GM21447 (cell line): ENCODE data around the gene MPP7.

Source experiments
- ATAC-seq: cut with Tn5 transposase; IDR thresholded peaks from one replicate; pipeline ENCODE4 v1.9.1; 2021; ENCODE audit not compliant: unreplicated experiment

MPP7 gene

DNA sequence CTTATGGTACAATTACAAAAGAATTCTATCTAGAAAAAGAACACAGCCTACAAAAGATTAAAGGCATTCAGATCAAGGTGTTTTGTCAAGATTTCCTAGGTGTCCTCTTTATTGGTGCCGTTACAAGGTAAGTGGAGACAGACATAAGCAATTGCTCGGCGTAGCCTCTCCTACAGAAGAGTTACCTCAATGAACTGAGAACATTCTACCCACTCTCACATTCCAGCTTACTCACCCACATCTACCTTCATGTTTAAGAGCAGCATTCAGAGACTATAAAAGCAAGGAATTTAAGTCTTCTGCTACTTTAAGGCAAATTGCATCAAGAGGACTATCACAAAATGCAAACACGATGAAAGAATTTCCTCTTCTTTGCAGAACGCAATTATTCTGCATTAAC is 29.5 kb downstream of the MPP7 start:
- ATAC-seq, result no peak

DNA sequence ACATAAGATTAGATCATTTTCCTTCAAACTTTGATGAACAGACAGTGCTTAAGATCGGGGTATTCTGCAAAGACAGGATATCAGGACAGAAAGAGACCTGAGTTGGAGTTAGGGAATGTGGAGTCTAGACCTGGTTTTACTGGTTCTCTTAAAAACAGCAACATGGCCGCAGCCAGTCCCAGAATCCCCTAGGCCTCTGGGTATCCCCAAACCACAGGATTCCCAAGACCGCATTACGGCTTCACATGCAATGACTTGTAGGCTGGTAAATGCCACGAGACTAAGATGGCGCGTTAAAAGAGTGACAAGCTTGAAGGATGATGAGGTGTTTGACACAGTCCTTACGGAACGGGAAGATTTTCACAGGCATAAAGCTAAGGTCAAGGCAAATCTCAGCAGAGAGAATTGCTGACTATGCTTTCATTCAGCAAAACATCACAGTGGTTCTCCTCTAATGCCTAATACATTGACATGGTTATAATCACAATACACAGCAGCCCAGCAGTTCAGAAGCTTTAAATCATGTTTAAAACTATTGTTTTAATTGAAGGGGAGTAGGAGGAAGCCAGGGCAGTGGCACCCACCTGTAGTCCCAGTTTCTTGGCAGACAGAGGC is 32.9 kb downstream of the MPP7 start:
- ATAC-seq, result no peak

DNA sequence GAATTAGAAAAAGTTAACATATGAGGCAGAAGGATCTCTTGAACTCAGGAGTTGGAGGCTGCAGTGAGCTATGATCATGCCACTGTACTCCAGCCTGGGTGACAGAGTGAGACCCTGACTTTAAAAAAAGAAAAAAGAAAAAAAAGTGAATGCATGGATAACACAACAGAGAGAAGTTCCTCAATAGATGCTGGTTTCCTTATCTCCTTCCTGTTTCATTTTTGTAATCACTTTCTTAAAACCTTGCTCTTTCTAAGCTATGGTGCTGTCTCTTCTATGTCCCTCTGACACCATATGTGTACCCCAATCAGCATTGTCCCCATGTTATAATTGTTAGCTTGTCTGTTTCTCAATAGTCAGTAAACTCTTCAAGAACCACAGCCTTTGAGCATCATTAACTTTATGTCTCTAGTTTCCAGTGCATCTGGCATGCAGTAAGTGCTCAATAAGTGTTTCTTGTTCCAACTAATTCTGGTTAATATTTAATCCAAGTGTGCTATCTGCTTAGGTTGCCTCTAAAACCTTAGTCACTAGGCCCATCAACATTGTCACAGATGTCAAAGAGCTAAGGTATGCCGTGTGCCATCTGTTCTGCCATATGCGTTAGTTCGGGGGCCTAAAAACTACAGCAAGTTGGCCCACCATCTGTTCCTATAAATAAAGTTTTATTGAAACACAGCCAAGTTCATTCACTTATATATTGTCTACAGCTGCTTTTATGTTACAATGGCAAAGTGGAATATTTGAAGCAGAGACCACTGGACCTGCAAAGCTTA is 36.2 kb downstream of the MPP7 start:
- ATAC-seq, result no peak

DNA sequence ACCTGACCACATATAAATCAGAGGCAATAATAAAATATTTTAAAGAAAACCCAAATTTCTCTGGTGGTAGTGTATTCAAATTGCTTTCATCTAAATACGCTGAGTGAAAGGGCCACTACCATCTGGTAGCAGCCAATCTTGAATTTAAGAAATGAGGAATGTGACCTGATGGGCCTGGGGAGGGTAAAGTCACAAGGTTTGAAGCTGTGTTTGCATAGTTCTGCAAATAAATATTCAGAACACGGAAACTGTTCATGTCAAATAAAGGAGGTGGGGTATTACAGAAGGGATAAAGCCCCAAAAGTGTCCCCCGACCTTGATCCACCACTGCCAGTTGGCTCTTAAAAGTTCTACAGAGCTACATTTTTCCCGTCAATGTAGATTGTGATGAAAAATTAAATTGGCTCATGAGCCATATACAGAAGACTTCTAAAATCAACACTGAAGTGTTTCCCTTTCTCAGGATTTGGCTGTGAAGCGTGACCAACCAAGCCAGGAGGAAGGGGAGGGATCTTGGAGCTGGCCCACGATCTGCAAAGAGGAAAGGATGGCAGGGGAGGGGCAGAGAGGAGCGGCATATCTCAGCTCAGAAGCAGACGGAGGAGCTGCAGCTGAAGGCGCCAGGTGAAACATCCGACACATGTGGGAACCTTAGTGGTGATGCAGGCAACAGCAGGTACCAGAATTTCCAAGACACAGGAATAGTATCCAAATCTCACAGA is 39.6 kb downstream of the MPP7 start:
- no peak for ATAC-seq

DNA sequence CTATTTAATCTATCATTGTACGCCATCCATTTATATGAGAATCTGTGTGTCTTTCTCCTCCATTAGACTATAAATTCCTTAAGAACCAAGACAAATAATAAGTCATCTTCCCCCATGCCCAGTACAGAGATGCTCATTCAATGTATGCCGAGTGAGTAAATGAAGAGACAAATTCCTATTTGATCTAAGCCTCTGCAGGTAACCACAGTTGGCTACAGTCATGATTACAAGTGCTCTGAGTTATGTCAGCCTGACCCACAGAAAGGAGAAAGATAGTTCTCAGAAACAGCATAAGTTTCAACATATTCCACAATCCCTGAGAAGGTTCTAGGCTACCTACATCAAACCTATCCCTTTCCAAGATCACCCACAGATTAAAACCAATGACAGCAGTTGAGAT is 46.1 kb downstream of the MPP7 start:
- no peak for ATAC-seq

DNA sequence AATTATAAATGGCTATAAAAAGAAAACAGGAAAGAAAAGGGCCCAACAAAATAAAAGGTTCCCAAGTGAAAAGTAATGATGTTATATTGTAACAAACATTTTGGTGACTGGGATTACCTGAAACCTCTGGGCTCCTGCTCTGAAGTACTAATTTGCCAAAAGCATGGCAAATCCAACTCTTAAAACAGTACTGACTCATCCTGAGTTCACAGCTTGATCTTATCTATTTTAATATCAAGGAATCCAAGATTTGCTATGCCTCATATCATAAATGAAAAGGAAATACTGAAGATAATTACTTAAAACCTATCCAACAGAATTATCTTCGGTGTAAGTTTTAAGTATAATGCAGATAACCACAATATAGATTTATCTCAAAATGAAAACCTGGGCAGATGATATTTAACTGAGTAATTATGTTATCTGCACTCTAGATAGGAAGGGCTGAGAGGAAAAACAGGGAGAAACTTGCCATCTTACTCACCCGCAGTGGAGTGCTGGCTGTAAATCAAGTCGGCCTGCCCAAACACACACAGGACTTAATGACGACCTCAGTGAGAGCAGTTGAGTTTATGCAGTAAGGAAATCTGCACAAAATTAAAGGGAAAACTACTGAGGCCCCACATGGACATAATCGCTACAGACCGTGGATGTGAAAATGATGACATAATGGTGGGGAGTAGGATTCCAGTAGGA is 48.4 kb downstream of the MPP7 start:
- ATAC-seq, result no peak

DNA sequence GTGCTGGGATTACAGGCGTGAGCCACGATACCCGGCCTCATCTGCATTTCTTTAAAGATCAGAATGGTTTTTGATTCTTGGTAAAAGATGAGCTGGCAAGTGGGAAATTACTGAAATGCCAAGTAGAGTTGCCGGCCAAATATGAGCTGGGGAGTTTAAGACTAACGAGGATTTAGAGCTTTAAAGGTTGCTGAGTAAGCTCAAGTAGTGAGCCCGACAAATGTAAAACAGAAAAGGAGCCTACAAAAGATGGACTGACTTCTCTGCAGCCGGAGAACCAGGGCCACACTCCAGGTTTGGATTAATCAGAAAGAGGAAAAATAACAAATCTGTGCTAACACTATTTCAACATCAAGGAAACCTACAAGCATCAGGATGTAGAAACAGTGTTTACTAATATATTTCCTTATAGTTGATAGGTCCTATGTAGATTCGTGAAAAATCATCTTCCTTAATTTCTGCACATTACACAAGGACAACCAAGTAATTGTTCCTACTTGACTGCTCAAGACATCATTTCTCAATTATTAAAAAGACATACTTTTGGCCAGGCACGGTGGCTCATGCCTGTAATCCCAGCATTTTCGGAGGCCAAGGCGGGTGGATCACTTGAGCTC is 49.6 kb downstream of the MPP7 start:
- ATAC-seq, result no peak
